Fibroblast of skin of abdomen (primary cell): ENCODE measurements around the gene NAALADL2.
A peak's percentile ranks its signal among the peaks of the same experiment; 100 is the strongest.
"Not testable (repeated sequence)": the region's sequence is repeated elsewhere in the genome, so short reads cannot be mapped to it uniquely, and the experiment has no call there.

ENCODE experiments used
- DNase-seq: peaks from one replicate; pipeline ENCODE4 v3.0.0-alpha.2; 2013

The NAALADL2 gene

GRCh38 chr3:175432376-175433025 is 573.4 kb downstream of the NAALADL2 start:
- peak; percentile 90 for DNase-seq

DNA sequence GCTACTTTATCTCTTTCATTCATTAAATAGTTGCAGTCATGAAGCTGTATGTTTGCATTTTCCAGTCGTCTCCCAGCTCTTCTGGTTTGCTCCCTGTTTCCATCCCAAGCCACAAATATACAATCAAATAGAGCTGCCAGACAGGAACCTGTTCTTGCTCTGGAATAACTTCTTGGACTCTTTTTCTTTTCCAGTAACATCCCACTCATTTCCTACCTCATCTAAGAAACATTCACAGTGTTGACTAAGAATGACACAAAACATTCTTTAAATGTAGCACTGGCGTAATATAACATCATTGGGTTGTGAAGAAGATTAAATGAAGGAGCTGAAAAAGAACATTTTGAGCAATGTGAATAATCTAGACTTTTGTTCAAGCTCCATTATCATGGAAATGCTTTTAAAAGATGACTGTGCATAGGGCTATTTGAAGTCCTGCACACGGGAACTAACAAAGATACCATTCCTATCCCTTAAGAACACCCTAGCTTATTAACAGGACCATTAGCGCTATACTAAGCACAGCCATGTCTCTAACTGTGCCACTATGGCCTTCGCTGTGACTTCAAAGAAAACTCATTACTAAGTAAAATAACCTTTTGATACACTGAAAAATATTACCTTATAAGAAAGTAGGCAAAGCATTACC is 574.0 kb downstream of the NAALADL2 start:
- DNase-seq: peak; percentile 86

DNA sequence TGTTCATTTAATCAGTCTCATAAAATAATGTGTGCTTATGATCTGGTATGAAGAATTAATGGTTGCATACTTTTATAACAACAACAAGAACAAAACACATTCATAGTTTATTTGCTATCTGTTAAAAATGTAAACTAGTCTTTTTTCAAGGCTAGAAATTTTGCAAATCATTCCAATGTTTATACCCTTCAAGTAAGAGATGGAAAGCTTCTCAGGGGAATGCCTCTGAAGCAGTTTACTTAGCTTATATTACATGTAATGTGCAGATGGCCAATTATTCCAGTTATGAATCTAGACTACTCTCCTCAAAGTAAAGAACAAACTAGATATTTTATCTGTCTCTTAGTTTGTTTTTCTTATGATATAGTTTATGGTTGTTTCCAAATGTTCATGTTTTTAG is 575.4 kb downstream of the NAALADL2 start:
- no peak for DNase-seq

- no peak for DNase-seq
Observed at GRCh38 chr3:175443682-175444081, 584.5 kb downstream of the NAALADL2 start.

DNA sequence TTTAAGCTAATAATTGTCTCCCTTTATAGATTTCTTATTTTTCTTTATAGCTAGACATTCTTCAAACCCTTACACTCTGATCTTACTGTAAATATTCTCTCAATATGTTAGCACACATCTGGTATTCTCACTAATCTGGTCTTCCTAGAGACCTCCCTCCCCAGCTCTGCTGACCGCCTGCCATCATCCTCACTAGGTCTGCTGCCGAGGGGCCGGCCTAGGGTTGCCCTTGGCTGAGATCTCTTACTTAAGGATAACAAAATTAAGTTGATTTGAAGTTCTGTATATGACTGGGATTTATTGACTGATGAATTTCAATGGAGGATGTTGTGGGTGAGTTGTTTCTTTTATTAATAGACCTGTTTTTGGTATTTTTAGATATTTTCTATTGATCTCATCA is 586.6 kb downstream of the NAALADL2 start:
- DNase-seq: no peak

GRCh38 chr3:175447521-175447920 is 588.4 kb downstream of the NAALADL2 start:
- no peak for DNase-seq

DNA sequence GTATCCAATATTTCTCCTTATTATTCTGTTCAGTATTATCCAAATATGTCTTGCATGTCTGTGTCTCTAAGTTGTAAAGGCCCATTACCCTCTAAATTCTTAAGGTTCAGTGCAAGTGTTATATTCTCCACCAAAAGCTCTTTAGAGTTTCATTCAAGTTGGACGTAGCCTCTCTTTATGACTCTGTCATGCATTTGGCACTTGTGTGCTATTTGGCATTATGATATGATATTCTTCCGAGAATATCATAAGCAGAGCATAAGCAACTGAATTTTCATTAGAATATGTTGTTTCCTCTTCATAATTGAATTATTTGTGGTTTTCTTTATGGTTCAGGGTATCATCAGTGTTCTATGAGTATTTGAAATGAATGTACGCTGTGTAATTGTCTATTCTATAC is 594.2 kb downstream of the NAALADL2 start:
- DNase-seq: no peak

DNA sequence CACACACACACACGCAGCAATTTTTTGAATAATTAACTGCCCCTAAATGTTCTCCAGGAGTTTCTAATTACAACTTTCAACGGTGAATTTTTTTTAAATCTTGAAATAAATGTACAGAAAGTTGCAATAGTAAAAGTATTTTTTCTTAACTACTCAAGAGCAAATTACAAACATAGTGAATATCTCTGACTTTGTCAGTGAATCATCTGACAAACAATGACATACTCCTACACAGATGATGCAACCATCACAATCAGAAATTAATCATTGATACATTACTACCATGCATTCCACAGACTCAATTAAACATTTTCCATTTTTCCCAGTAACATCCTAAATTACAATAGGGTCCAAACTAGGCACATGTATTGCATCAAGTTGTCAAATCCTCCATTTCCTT is 597.3 kb downstream of the NAALADL2 start:
- DNase-seq: peak; percentile 64

GRCh38 chr3:175457301-175457700 is 598.2 kb downstream of the NAALADL2 start:
- no peak for DNase-seq

DNA sequence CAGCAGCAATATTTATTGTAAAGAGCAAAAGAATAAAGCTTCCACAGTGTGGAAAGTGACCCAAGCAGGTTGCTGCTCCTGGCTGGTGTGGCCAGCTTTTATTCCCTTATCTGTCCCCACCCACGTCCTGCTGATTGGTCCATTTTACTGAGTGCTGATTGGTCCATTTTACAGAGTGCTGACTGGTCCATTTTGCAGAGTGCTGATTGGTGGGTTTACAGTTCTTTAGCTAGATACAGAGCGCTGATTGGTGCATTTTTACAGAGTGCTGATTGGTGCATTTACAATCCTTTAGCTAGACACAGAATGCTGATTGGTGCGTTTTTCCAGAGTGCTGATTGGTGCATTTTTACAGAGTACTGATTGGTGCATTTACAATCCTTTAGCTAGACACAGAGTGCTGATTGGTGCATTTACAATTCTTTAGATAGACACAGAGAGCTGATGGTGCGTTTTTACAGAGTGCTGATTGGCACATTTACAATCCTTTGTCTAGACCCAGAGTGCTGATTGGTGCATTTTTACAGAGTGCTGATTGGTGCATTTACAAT is 601.8 kb downstream of the NAALADL2 start:
- not testable (repeated sequence) for DNase-seq

- DNase-seq: no peak
Observed at GRCh38 chr3:175464362-175464761, 605.2 kb downstream of the NAALADL2 start.

GRCh38 chr3:175469124-175469523 is 610.0 kb downstream of the NAALADL2 start:
- DNase-seq: no peak

- DNase-seq: no peak
Observed at GRCh38 chr3:175475765-175476164, 616.6 kb downstream of the NAALADL2 start.

DNA sequence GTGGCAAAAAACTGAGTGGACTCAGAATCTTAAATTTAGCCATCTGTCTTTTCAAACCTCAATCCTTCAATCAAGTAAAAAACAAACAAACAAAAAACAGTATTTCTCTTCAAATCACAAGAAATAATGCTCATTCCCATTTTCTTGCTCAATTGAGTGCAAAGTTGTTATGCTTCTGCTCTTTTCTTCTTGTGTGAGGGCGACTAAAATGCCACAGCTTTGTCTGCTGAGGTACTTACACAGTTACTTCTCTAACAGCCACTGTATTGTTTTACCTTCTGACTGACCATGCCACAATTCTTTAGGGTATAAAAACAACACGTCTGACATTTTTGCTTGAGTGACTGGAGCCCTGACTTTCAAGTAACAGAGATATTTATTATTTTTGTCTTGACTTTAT is 617.4 kb downstream of the NAALADL2 start:
- DNase-seq: no peak

GRCh38 chr3:175477651-175478224 is 618.6 kb downstream of the NAALADL2 start:
- no peak for DNase-seq

DNA sequence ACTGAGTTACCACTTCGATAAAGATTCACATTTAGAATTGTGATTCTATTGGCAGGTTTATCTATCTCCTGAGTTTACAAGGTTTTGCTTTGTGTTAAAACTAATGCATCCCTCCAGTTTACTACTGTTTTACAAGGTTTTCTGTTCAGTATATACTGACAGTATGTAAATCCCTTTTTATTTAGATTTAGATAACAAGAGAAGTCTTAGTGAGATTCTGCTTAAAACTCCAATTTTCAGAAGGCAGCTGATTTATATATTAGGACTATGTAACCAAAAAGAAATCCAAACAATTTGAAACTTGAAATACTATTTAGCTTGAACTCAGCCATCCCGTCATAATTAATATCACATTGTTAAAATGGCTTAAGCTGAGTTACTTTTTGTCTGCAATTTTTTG is 619.2 kb downstream of the NAALADL2 start:
- peak; percentile 23 for DNase-seq

DNA sequence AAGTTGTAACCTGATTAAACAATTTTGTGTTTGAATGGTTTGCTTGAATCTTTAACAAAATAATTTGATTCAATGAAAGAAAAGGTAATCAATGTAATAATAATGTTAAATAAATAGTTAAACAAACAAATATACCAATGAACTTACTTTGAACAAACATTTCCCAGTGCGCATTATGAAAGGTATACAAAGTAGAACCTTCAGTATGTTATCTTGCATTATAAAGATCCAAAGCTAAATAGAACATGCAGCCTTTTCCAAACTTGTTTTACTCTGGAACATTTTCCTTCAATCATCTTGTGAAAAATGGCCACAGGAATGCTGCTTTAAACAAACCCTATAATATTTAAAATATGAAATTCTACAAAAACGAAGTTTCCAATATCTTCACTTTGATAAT is 620.0 kb downstream of the NAALADL2 start:
- DNase-seq: no peak

GRCh38 chr3:175479800-175480199 is 620.7 kb downstream of the NAALADL2 start:
- no peak for DNase-seq

DNA sequence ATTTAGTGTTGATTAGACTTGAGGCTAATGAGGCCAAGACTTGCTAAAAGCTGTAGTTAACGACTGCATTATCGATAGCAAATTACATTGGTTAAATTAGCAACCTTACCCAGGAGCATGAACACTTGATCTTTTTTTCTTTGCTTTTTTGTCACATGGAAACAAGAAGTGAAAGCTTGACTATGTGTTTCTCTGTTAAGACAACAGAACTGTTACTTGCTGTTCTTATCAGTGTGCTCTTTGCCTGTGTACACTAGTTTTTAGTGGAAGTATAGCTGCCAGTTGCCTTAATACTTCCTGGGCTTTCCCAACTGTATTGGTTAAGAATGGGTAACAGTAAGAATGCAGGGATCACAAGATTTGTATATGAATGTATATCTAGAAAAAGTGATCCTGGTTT is 625.5 kb downstream of the NAALADL2 start:
- no peak for DNase-seq

DNA sequence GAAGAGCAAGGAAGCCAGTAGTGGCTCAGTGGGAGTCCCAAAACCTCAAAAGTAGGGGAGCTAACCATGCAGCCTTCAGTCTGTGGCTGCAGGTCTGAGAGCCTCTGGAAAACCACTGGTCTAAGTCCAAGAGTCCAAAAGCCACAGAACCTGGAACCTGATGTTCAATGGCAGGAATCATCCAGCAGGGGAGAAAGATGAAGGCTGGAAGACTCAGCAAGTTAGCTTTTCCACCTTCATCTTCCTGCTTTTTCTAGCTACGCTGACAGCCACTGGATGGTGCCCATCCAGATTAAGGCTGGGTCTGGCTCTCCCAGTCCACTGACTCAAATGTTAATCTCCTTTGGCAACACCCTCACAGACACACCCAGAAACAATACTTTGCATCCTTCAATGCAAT is 626.3 kb downstream of the NAALADL2 start:
- no peak for DNase-seq

- no peak for DNase-seq
Observed at GRCh38 chr3:175486255-175486654, 627.1 kb downstream of the NAALADL2 start.

GRCh38 chr3:175489406-175489805 is 630.3 kb downstream of the NAALADL2 start:
- no peak for DNase-seq

- DNase-seq: peak; percentile 20
Observed at GRCh38 chr3:175493301-175493700, 634.2 kb downstream of the NAALADL2 start.

DNA sequence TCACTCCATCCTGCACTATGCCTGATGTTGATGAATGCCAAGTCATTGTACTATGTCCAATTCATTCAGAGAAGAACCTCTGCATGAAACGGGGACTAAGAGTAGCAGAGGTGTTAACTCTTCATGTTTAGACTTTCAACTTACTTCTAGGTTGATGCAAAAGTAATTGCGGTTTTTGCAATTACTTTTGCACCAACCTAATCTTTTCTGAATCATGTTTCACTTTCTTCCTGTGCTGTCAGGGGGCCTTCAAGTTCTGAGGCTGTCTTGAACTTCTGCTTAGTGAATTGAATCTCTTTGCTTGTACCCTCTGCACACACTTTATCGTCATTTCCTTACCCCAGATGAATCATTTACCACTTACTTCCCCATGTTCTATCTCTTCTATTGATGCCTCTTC is 636.2 kb downstream of the NAALADL2 start:
- DNase-seq: no peak
